GM23338 (cell line): ENCODE results near the gene GRIA3.

Experiments
- CREB1 ChIP-seq: fragments of 250-450 bp; sonication (Bioruptor Pico); IDR thresholded peaks from 2 replicates; pipeline ENCODE4 v1.5.0; 2020; ENCODE audit warnings: low read depth, mild to moderate bottlenecking, moderate library complexity
- CTCF ChIP-seq, 2 experiments: fragments of 200-600 bp in 1 of 2; sonication (generic) in 1 of 2; conservative IDR thresholded peaks; 2 replicates each; pipeline versions ENCODE4 v1.5.1 to v1.6.1; 2016 to 2017; ENCODE audit warnings: antibody characterized with exemption in 2 of 2, low read depth in 2 of 2, mild to moderate bottlenecking in 2 of 2, moderate library complexity in 1 of 2
- ETS1 ChIP-seq: IDR thresholded peaks from 2 replicates; pipeline ENCODE4 v1.6.1; 2016; ENCODE audit warnings: antibody characterized with exemption
- EZH2 ChIP-seq: fragments of 200-600 bp; sonication (generic); IDR thresholded peaks from one replicate; pipeline ENCODE4 v1.8.0; 2017; ENCODE audit warnings: antibody characterized with exemption, mild to moderate bottlenecking, low read depth; ENCODE audit not compliant: unreplicated experiment
- EZH2phosphoT487 ChIP-seq: fragments of 200-600 bp; sonication (generic); IDR thresholded peaks from one replicate; pipeline ENCODE4 v1.8.1; 2018; ENCODE audit warnings: antibody characterized with exemption; ENCODE audit not compliant: unreplicated experiment
- NANOG ChIP-seq: IDR thresholded peaks from 2 replicates; pipeline ENCODE4 v1.6.1; 2016; ENCODE audit warnings: antibody characterized with exemption, borderline replicate concordance
- POLR2AphosphoS5 ChIP-seq: IDR thresholded peaks from 2 replicates; pipeline ENCODE4 v1.6.1; 2016; ENCODE audit warnings: antibody characterized with exemption, low read depth
- REST ChIP-seq: IDR thresholded peaks from one replicate; pipeline ENCODE4 v1.6.1; 2018; ENCODE audit warnings: antibody characterized with exemption; ENCODE audit not compliant: unreplicated experiment

- TF ChIP-seq POLR2AphosphoS5: no peak
- TF ChIP-seq CTCF (conservative IDR thresholded peaks at IDR 0.05; ENCODE audit: low read depth in 2 of 2): no peak
- no peak for TF ChIP-seq ETS1
- no peak for TF ChIP-seq EZH2phosphoT487
- TF ChIP-seq EZH2: no peak
- TF ChIP-seq REST: no peak
- TF ChIP-seq CREB1 (CRISPR knock-in tag): no peak
- TF ChIP-seq NANOG: no peak
Observed at GRCh38 chrX:123206176-123206575, 22.1 kb downstream of the GRIA3 start.
